Adrenal gland (tissue), 12 donors: Measurements from ENCODE around the gene SACS. TPM values are rescaled to one million over a fixed set of nuclear protein-coding genes. Genes with fewer than 3 reads are reported as not detected.

Source experiments
- DNase-seq, 7 donors: peaks; one replicate each; pipeline ENCODE4 v3.0.0-alpha.2; 2019 to 2020
- H3K27ac ChIP-seq, 5 donors: fragments of 200-600 bp; sonication (generic) in 4 of 5; 1 replicate in 3 of 5; 2 replicates in 2 of 5; pipeline versions ENCODE4 v1.5.1 to v1.8.0; 2016 to 2020; ENCODE audit warnings: mild to moderate bottlenecking in 1 of 5
- H3K27me3 ChIP-seq: fragments of 200-600 bp; 2 replicates; pipeline ENCODE4 v1.8.0; 2021
- H3K36me3 ChIP-seq, 2 donors: fragments of 200-600 bp; replicated peaks in 1 of 2; 1 replicate in 1 of 2; 2 replicates in 1 of 2; pipeline versions ENCODE4 v1.5.1 to v1.8.0; 2018 to 2022
- H3K4me1 ChIP-seq, 2 donors: fragments of 200-600 bp; replicated peaks in 1 of 2; 1 replicate in 1 of 2; 2 replicates in 1 of 2; pipeline versions ENCODE4 v1.5.1 to v1.8.0; 2018 to 2021
- H3K4me3 ChIP-seq, 4 donors: fragments of 200-600 bp; sonication (generic) in 3 of 4; one replicate each; pipeline ENCODE4 v1.5.1; 2016 to 2018
- H3K9me3 ChIP-seq, 3 donors: fragments of 200-600 bp; sonication (generic) in 1 of 3; replicated peaks in 1 of 3; 1 replicate in 2 of 3; 2 replicates in 1 of 3; pipeline versions ENCODE4 v1.5.1 to v1.8.0; 2016 to 2021
- CTCF ChIP-seq, 6 experiments: fragments of 450-650 bp in 4 of 6; fragments of 200-600 bp in 2 of 6; sonication (generic) in 1 of 6; IDR thresholded peaks; 1 replicate in 5 of 6; 2 replicates in 1 of 6; pipeline versions ENCODE4 v1.5.1 to v1.8.0; 2016 to 2021; ENCODE audit warnings: antibody characterized with exemption in 6 of 6, mild to moderate bottlenecking in 2 of 6, moderate library complexity in 1 of 6
- POLR2A ChIP-seq, 2 donors: fragments of 450-650 bp; IDR thresholded peaks; one replicate each; pipeline ENCODE4 v1.6.1; 2017; ENCODE audit warnings: antibody characterized with exemption in 2 of 2, mild to moderate bottlenecking in 2 of 2, moderate library complexity in 1 of 2
- WGBS, 4 donors: extraction: QIAGEN DNeasy Blood & Tissue Kit in 2 of 4; methylation state at CpG; one replicate each; pipeline versions ENCODE4 v1.1.5 to v1.1.7; 2013 to 2017; 5-methylcytosine and 5-hydroxymethylcytosine counted together
- intact Hi-C, 2 donors: fragments of 100-400 bp; cut with DNase I; formaldehyde crosslinking; loops; one replicate each; pipeline versions ENCODE4 v1.14.1 to v1.15.0; 2022 to 2023
- polyA plus RNA-seq, 3 donors: library from polyadenylated mRNA; stranded (reverse); fragments of 200-250 nt in 2 of 3; fragments of 350-450 nt in 1 of 3; fragmentation: Illumina TruSeq in 1 of 3; extraction: RNeasy Lipid Tissue Mini Kit (QIAGEN cat#74804) in 1 of 3; gene quantifications; one replicate each; pipeline ENCODE4 v1.2.3, GENCODE V29; 2013 to 2014
- total RNA-seq, 9 donors: library from RNA; depleted of rRNA in 4 of 9; stranded (reverse); fragments of >200 nt in 4 of 9; fragments of 120-200 nt in 1 of 9; fragmentation: NEBNext Ultra II Directional in 1 of 9; extraction: Animal tissue kit (Norgen Biotek cat#: 25700) in 1 of 9; gene quantifications; one replicate each; pipeline versions ENCODE4 v1.1.0 to v1.2.4, GENCODE V29; 2013 to 2023
- donor health status: healthy with polysubstance abuse.
- donor health status: Bipolar disorder and iron deficiency.
- donor health status: DM: yes; HTN: yes; CAD: no.
- donor health status: DM: no; HTN: no; CAD: no.
- donor health status: DM: no; HTN: no; CAD: no.
- donor health status: DM: yes; HTN: yes; CAD: no.

Gene SACS
- total and polyA plus RNA-seq, 12 donors: 5.6 to 41.6 (median 7.5) TPM

GRCh38 chr13:23349161-23349897, 84.2 kb downstream of the SACS start:
- 90 to 99% (median 94%) methylated on average over 4 of the region's 4 CpGs for WGBS, 4 donors
- H3K9me3 ChIP-seq: no peaks in the 10 kb centered on the region
- H3K27ac ChIP-seq: no peak overlapping the region
- peaks cover 0 to 15% of the 10 kb centered on the region in 2 donors for H3K4me1 ChIP-seq
- H3K27me3 ChIP-seq: no peaks in the 10 kb centered on the region
- DNase-seq: no peak
- TF ChIP-seq POLR2A (IDR thresholded peaks at IDR 0.05): no peak
- no peak for TF ChIP-seq CTCF (IDR thresholded peaks at IDR 0.05)
- intact Hi-C loops: no loop called here
- no peak overlapping the region for H3K4me3 ChIP-seq
- no peaks in the 10 kb centered on the region for H3K36me3 ChIP-seq

GRCh38 chr13:23348262-23349127, 85.0 kb downstream of the SACS start:
- WGBS, 4 donors: 64 to 74% (median 65%) methylated on average over 4 of the region's 4 CpGs
- no peak for DNase-seq
- Histone ChIP-seq H3K4me3 (no peak overlapping the region), H3K4me1 (peaks cover 0 to 15% of the 10 kb centered on the region in 2 donors), H3K9me3 (no peaks in the 10 kb centered on the region), H3K36me3 (no peaks in the 10 kb centered on the region), H3K27ac (no peak overlapping the region), H3K27me3 (no peaks in the 10 kb centered on the region)
- no peak for TF ChIP-seq POLR2A (IDR thresholded peaks at IDR 0.05)
- TF ChIP-seq CTCF (IDR thresholded peaks at IDR 0.05): no peak
- intact Hi-C loops: no loop called here

- intact Hi-C loops: no loop called here
- TF ChIP-seq CTCF (IDR thresholded peaks at IDR 0.05) (no peak), POLR2A (IDR thresholded peaks at IDR 0.05) (no peak)
- no peak overlapping the region for H3K27ac ChIP-seq
- peaks cover 0 to 15% of the 10 kb centered on the region in 2 donors for H3K4me1 ChIP-seq
- H3K4me3 ChIP-seq: no peak overlapping the region
- no peaks in the 10 kb centered on the region for H3K9me3 ChIP-seq
- H3K27me3 ChIP-seq: no peaks in the 10 kb centered on the region
- H3K36me3 ChIP-seq: no peaks in the 10 kb centered on the region
- WGBS, 4 donors: 96 to 100% (median 97%) methylated on average over 1 of the region's 1 CpG
- no peak for DNase-seq
These were observed 85.9 kb downstream of the SACS start for GRCh38 chr13:23347601-23348000.

GRCh38 chr13:23344931-23345595, 88.4 kb downstream of the SACS start:
- H3K36me3 ChIP-seq: peaks cover 0 to 9% of the 10 kb centered on the region in 2 donors
- no peak overlapping the region for H3K4me3 ChIP-seq
- WGBS, 4 donors: 84 to 89% (median 87%) methylated on average over 4 of the region's 4 CpGs
- no peaks in the 10 kb centered on the region for H3K9me3 ChIP-seq
- H3K4me1 ChIP-seq: peaks cover 0 to 15% of the 10 kb centered on the region in 2 donors
- H3K27me3 ChIP-seq: no peaks in the 10 kb centered on the region
- no peak for DNase-seq
- intact Hi-C loops: no loop called here
- no peak for TF ChIP-seq CTCF (IDR thresholded peaks at IDR 0.05)
- TF ChIP-seq POLR2A (IDR thresholded peaks at IDR 0.05): no peak
- no peak overlapping the region for H3K27ac ChIP-seq
